H9 (cell line): Measurements from ENCODE around the gene FLCN. TPM values are rescaled to one million over a fixed set of nuclear protein-coding genes. Genes with fewer than 3 reads are reported as not detected.
A peak's percentile ranks its signal among the peaks of the same experiment; 100 is the strongest.

ENCODE experiments used
- DNase-seq: peaks from one replicate; pipeline ENCODE4 v3.0.0-alpha.2; 2017
- H2AFZ ChIP-seq: one replicate; pipeline ENCODE4 v1.6.1; 2013; ENCODE audit warnings: mild to moderate bottlenecking, low read length, control low read depth, moderate library complexity
- H2AK5ac ChIP-seq: 2 replicates; pipeline ENCODE4 v1.6.1; 2013; ENCODE audit warnings: low read length, control low read depth, mixed read lengths; ENCODE audit not compliant: insufficient read length
- H2BK120ac ChIP-seq: one replicate; pipeline ENCODE4 v1.6.1; 2013; ENCODE audit warnings: low read depth, mild to moderate bottlenecking, low read length, control low read depth, inconsistent platforms; ENCODE audit not compliant: poor library complexity, severe bottlenecking
- H2BK12ac ChIP-seq: 2 replicates; pipeline ENCODE4 v1.6.1; 2013; ENCODE audit warnings: low read length, control low read depth, mixed read lengths, low read depth; ENCODE audit not compliant: insufficient read length
- H2BK15ac ChIP-seq: 2 replicates; pipeline ENCODE4 v1.6.1; 2013; ENCODE audit warnings: low read depth, low read length, control low read depth
- H2BK20ac ChIP-seq: one replicate; pipeline ENCODE4 v1.6.1; 2013; ENCODE audit warnings: low read depth, mild to moderate bottlenecking, low read length, control low read depth, inconsistent platforms; ENCODE audit not compliant: poor library complexity, severe bottlenecking
- H2BK5ac ChIP-seq: 2 replicates; pipeline ENCODE4 v1.6.1; 2013; ENCODE audit warnings: low read length, control low read depth, mixed read lengths; ENCODE audit not compliant: insufficient read length
- H3K14ac ChIP-seq: 2 replicates; pipeline ENCODE4 v1.6.1; 2013; ENCODE audit warnings: low read length, control low read depth; ENCODE audit not compliant: insufficient read depth
- H3K18ac ChIP-seq: 2 replicates; pipeline ENCODE4 v1.6.1; 2013; ENCODE audit warnings: low read depth, mild to moderate bottlenecking, mixed read lengths, low read length, control low read depth; ENCODE audit not compliant: insufficient read length
- H3K23ac ChIP-seq: 2 replicates; pipeline ENCODE4 v1.6.1; 2013; ENCODE audit warnings: low read length, control low read depth, mixed read lengths, low read depth; ENCODE audit not compliant: insufficient read length
- H3K23me2 ChIP-seq: 2 replicates; pipeline ENCODE4 v1.6.1; 2013; ENCODE audit warnings: low read depth, mild to moderate bottlenecking, mixed read lengths, low read length, control low read depth; ENCODE audit not compliant: insufficient read length, poor library complexity, severe bottlenecking
- H3K27ac ChIP-seq: 2 replicates; pipeline ENCODE4 v1.5.1; 2013; ENCODE audit warnings: low read length, control low read depth, mixed read lengths, low read depth; ENCODE audit not compliant: insufficient read length
- H3K27me3 ChIP-seq: 2 replicates; pipeline ENCODE4 v1.6.1; 2013; ENCODE audit warnings: low read length, control low read depth, inconsistent platforms; ENCODE audit not compliant: insufficient read depth
- H3K4ac ChIP-seq: 2 replicates; pipeline ENCODE4 v1.6.1; 2013; ENCODE audit warnings: low read depth, mild to moderate bottlenecking, control low read depth, inconsistent platforms, low read length, moderate library complexity
- H3K4me1 ChIP-seq: 2 replicates; pipeline ENCODE4 v1.6.1; 2013; ENCODE audit warnings: low read length, control low read depth, inconsistent platforms; ENCODE audit not compliant: insufficient read depth
- H3K4me2 ChIP-seq: 2 replicates; pipeline ENCODE4 v1.6.1; 2013; ENCODE audit warnings: low read length, control low read depth, mixed read lengths; ENCODE audit not compliant: insufficient read length, insufficient read depth
- H3K56ac ChIP-seq: 2 replicates; pipeline ENCODE4 v1.6.1; 2013; ENCODE audit warnings: low read depth, mild to moderate bottlenecking, mixed read lengths, low read length, control low read depth; ENCODE audit not compliant: insufficient read length
- H3K79me1 ChIP-seq: 2 replicates; pipeline ENCODE4 v1.6.1; 2013; ENCODE audit warnings: low read depth, mild to moderate bottlenecking, moderate library complexity, low read length, control low read depth, inconsistent platforms; ENCODE audit not compliant: insufficient read depth, poor library complexity, severe bottlenecking
- H3K79me2 ChIP-seq: 2 replicates; pipeline ENCODE4 v1.6.1; 2013; ENCODE audit warnings: low read length, control low read depth, inconsistent platforms; ENCODE audit not compliant: insufficient read depth
- H3K9ac ChIP-seq: 2 replicates; pipeline ENCODE4 v1.6.1; 2013; ENCODE audit warnings: low read length, control low read depth, mixed read lengths; ENCODE audit not compliant: insufficient read length; ENCODE audit errors: extremely low read depth
- H3K9me3 ChIP-seq: one replicate; pipeline ENCODE4 v1.6.1; 2013; ENCODE audit warnings: low read depth, low read length, inconsistent platforms; ENCODE audit not compliant: control insufficient read depth
- H3T11ph ChIP-seq: one replicate; pipeline ENCODE4 v1.6.1; 2013; ENCODE audit warnings: mild to moderate bottlenecking, low read length, control low read depth, inconsistent platforms
- H4K20me1 ChIP-seq: one replicate; pipeline ENCODE4 v1.6.1; 2013; ENCODE audit not compliant: control insufficient read depth, insufficient read length, insufficient read depth
- H4K5ac ChIP-seq: 2 replicates; pipeline ENCODE4 v1.6.1; 2013; ENCODE audit warnings: low read depth, mild to moderate bottlenecking, mixed read lengths, low read length, control low read depth; ENCODE audit not compliant: insufficient read length
- H4K8ac ChIP-seq: replicated peaks from 2 replicates; pipeline ENCODE4 v1.6.1; 2013; ENCODE audit warnings: low read length, control low read depth, mixed read lengths, low read depth; ENCODE audit not compliant: insufficient read length
- H4K91ac ChIP-seq: 2 replicates; pipeline ENCODE4 v1.6.1; 2013; ENCODE audit warnings: low read depth, mild to moderate bottlenecking, moderate library complexity, mixed read lengths, low read length, control low read depth; ENCODE audit not compliant: insufficient read length
- H3K27ac Mint-ChIP-seq, 3 experiments: 2 replicates in 2 of 3; 3 replicates in 1 of 3; pipeline ENCODE4 v1.8.0; 2020 to 2021; ENCODE audit warnings: mixed read lengths in 3 of 3, mild to moderate bottlenecking in 1 of 3, moderate library complexity in 1 of 3
- H3K27me3 Mint-ChIP-seq: 2 replicates; pipeline ENCODE4 v1.8.0; 2021; ENCODE audit warnings: low read depth, mild to moderate bottlenecking, moderate library complexity, mixed read lengths
- H3K36me3 Mint-ChIP-seq, 3 experiments: 2 replicates in 2 of 3; 3 replicates in 1 of 3; pipeline ENCODE4 v1.8.0; 2020 to 2021; ENCODE audit warnings: low read depth in 3 of 3, mixed read lengths in 3 of 3; ENCODE audit not compliant: insufficient read depth in 1 of 3
- H3K4me1 Mint-ChIP-seq, 2 experiments: 2 replicates each; pipeline ENCODE4 v1.8.0; 2020; ENCODE audit warnings: mixed read lengths in 2 of 2
- H3K4me3 Mint-ChIP-seq, 2 experiments: 2 replicates in 1 of 2; 3 replicates in 1 of 2; pipeline ENCODE4 v1.8.0; 2020 to 2021; ENCODE audit warnings: mild to moderate bottlenecking in 2 of 2, mixed read lengths in 2 of 2, moderate library complexity in 1 of 2
- H3K9me3 Mint-ChIP-seq, 2 experiments: 2 replicates in 1 of 2; 3 replicates in 1 of 2; pipeline ENCODE4 v1.8.0; 2020; ENCODE audit warnings: mild to moderate bottlenecking in 2 of 2, mixed read lengths in 2 of 2, moderate library complexity in 1 of 2
- CTCF ChIP-seq: fragments of 200-600 bp; sonication (generic); conservative IDR thresholded peaks from 3 replicates; pipeline ENCODE4 v1.8.0; 2021; ENCODE audit warnings: antibody characterized with exemption, mild to moderate bottlenecking
- WGBS: extraction: QIAGEN DNeasy Blood & Tissue Kit; methylation state at CpG from one replicate; pipeline ENCODE4 v1.1.7; 2013; ENCODE audit warnings: missing lambda C conversion rate, low lambda C conversion rate, mixed read lengths; ENCODE audit not compliant: insufficient read length; ENCODE audit errors: extremely low coverage; 5-methylcytosine and 5-hydroxymethylcytosine counted together
- total RNA-seq: library from RNA; stranded (reverse); gene quantifications from 2 replicates; pipeline ENCODE4 v1.2.1, GENCODE V29; 2021

The FLCN gene
- total RNA-seq, 1 experiment from 2014 or later, result 33.3 TPM

- DNase-seq, result no peak
- H3K18ac ChIP-seq, result no peak overlapping the region
- no peak overlapping the region for H3K9ac ChIP-seq
- peaks cover 0 to 13% (median 9%) of the 10 kb centered on the region in 3 experiments; a peak in 4 of 7 replicates for H3K36me3 Mint-ChIP-seq
- H3K9me3 Mint-ChIP-seq, result no peaks in the 10 kb centered on the region
- H3K27me3 ChIP-seq, result no peaks in the 10 kb centered on the region
- H3K14ac ChIP-seq, result no peak overlapping the region
- peak overlapping the region in 1 of 3 experiments; percentile 49; a peak in 1 of 7 replicates for H3K27ac Mint-ChIP-seq
- TF ChIP-seq CTCF, result no peak
- no peaks in the 10 kb centered on the region for H3K9me3 ChIP-seq
- no peak overlapping the region for H3K4me2 ChIP-seq
- H2BK12ac ChIP-seq, result no peak overlapping the region
- H3K4me1 ChIP-seq, result no peaks in the 10 kb centered on the region
- no peak overlapping the region for H3K23ac ChIP-seq
- H3K4ac ChIP-seq, result no peak overlapping the region
- no peak overlapping the region for H3K27ac ChIP-seq
- no peak overlapping the region for H3K4me3 Mint-ChIP-seq
- no peak overlapping the region for H2BK5ac ChIP-seq
- no peak overlapping the region for H4K91ac ChIP-seq
- H4K20me1 ChIP-seq, result no peaks in the 10 kb centered on the region
- no CpG with 5 or more reads among the region's 4 CpGs for WGBS
- no peaks in the 10 kb centered on the region for H3K79me1 ChIP-seq
- H2BK20ac ChIP-seq, result no peak overlapping the region
- peaks cover 6 to 18% of the 10 kb centered on the region in 2 experiments for H3K4me1 Mint-ChIP-seq
- H2AFZ ChIP-seq, result no peak overlapping the region
- H3K23me2 ChIP-seq, result no peaks in the 10 kb centered on the region
- H3K79me2 ChIP-seq, result no peaks in the 10 kb centered on the region
- no peak overlapping the region for H2BK120ac ChIP-seq
- H3K27me3 Mint-ChIP-seq, result no peaks in the 10 kb centered on the region
- H3T11ph ChIP-seq, result no peak overlapping the region
- H2AK5ac ChIP-seq, result no peak overlapping the region
- no peak overlapping the region for H3K56ac ChIP-seq
- H2BK15ac ChIP-seq, result no peak overlapping the region
- no peak overlapping the region for H4K8ac ChIP-seq
- H4K5ac ChIP-seq, result no peak overlapping the region
These were observed 47.4 kb downstream of the FLCN start for GRCh38 chr17:17189559-17189958.
